Measurements from ENCODE around the gene ZSCAN12.
"Not testable (repeated sequence)": the region's sequence is repeated elsewhere in the genome, so short reads cannot be mapped to it uniquely, and the experiment has no call there.

The ZSCAN12 gene

GRCh38 chr6:28393912-28394662, 5.5 kb downstream of the ZSCAN12 start:
- DNase-seq (ENCODE audit: low spot score): no peak

GRCh38 chr6:28390688-28391087, 8.9 kb downstream of the ZSCAN12 start:
- DNase-seq (ENCODE audit: low spot score): no peak

GRCh38 chr6:28384143-28384533, 15.4 kb downstream of the ZSCAN12 start:
- no peak for DNase-seq (ENCODE audit: low spot score)

GRCh38 chr6:28383235-28384142, 16.1 kb downstream of the ZSCAN12 start:
- no peak for DNase-seq (ENCODE audit: low spot score)

GRCh38 chr6:28380381-28380780, 19.2 kb downstream of the ZSCAN12 start:
- peak; percentile 87 for DNase-seq (ENCODE audit: low spot score)

GRCh38 chr6:28378644-28379043, 20.9 kb downstream of the ZSCAN12 start:
- no peak for DNase-seq (ENCODE audit: low spot score)

- DNase-seq (ENCODE audit: low spot score): no peak
These were observed 21.7 kb downstream of the ZSCAN12 start for GRCh38 chr6:28377879-28378278.

- DNase-seq (ENCODE audit: low spot score): no peak
These were observed 25.6 kb downstream of the ZSCAN12 start for GRCh38 chr6:28373925-28374324.

GRCh38 chr6:28371706-28372451, 27.7 kb downstream of the ZSCAN12 start:
- DNase-seq (ENCODE audit: low spot score): no peak

- DNase-seq (ENCODE audit: low spot score): no peak
These were observed 28.3 kb downstream of the ZSCAN12 start for GRCh38 chr6:28371280-28371679.

- DNase-seq (ENCODE audit: low spot score): no peak
These were observed 29.1 kb downstream of the ZSCAN12 start for GRCh38 chr6:28370440-28370839.

GRCh38 chr6:28369463-28369862, 30.1 kb downstream of the ZSCAN12 start:
- DNase-seq (ENCODE audit: low spot score): no peak

GRCh38 chr6:28368522-28368921, 31.0 kb downstream of the ZSCAN12 start:
- DNase-seq (ENCODE audit: low spot score): no peak

- not testable (repeated sequence) for DNase-seq (ENCODE audit: low spot score)
These were observed 34.0 kb downstream of the ZSCAN12 start for GRCh38 chr6:28365590-28365989.

- DNase-seq (ENCODE audit: low spot score): no peak
These were observed 38.6 kb downstream of the ZSCAN12 start for GRCh38 chr6:28360961-28361360.

- not testable (repeated sequence) for DNase-seq (ENCODE audit: low spot score)
These were observed 40.0 kb downstream of the ZSCAN12 start for GRCh38 chr6:28359562-28359961.

GRCh38 chr6:28357036-28357435, 42.5 kb downstream of the ZSCAN12 start:
- DNase-seq (ENCODE audit: low spot score): no peak

GRCh38 chr6:28356666-28357020, 42.9 kb downstream of the ZSCAN12 start:
- DNase-seq (ENCODE audit: low spot score): no peak

- peak; percentile 75 for DNase-seq (ENCODE audit: low spot score)
These were observed 43.5 kb downstream of the ZSCAN12 start for GRCh38 chr6:28355743-28356665.

- no peak for DNase-seq (ENCODE audit: low spot score)
These were observed 44.6 kb downstream of the ZSCAN12 start for GRCh38 chr6:28354688-28355554.
